HepG2 (cell line): ENCODE measurements around the gene POLR1D. TPM values are rescaled to one million over a fixed set of nuclear protein-coding genes. Genes with fewer than 3 reads are reported as not detected.
A peak's percentile ranks its signal among the peaks of the same experiment; 100 is the strongest.

Experiments used
- GPN1 ChIP-seq: sonication (generic); formaldehyde crosslinking; IDR thresholded peaks from 2 replicates; pipeline ENCODE4 v1.5.1; 2020; ENCODE audit warnings: missing genetic modification reagents, borderline replicate concordance
- NFE2L2 ChIP-seq: fragments of 150-350 bp; IDR thresholded peaks from 2 replicates; pipeline ENCODE4 v1.6.1; 2014; ENCODE audit warnings: low read length
- SATB2 ChIP-seq: sonication (generic); formaldehyde crosslinking; IDR thresholded peaks from 2 replicates; pipeline ENCODE4 v1.5.0; 2020; ENCODE audit warnings: missing genetic modification reagents
- SRF ChIP-seq: IDR thresholded peaks from 2 replicates; pipeline ENCODE4 v1.6.1; 2011; ENCODE audit warnings: mild to moderate bottlenecking, low read depth, low read length, moderate library complexity
- TBP ChIP-seq: sonication (generic); formaldehyde crosslinking; IDR thresholded peaks from 2 replicates; pipeline ENCODE4 v1.5.0; 2020; ENCODE audit warnings: missing genetic modification reagents
- ZNF225 ChIP-seq: sonication (generic); formaldehyde crosslinking; IDR thresholded peaks from 2 replicates; pipeline ENCODE4 v1.4.0; 2020; ENCODE audit warnings: mild to moderate bottlenecking, missing genetic modification reagents
- polyA plus RNA-seq, 8 experiments: library from polyadenylated mRNA; depleted of rRNA in 3 of 8; stranded (reverse) in 7 of 8; unstranded in 1 of 8; fragments of >200 nt; fragmentation: Illumina TruSeq in 4 of 8; extraction: Trizol in 4 of 8; gene quantifications; 2 replicates each; pipeline versions ENCODE4 v1.2.1 to v1.2.3, GENCODE V29; 2011 to 2016; ENCODE audit warnings: low read depth in 4 of 8, missing spikeins in 1 of 8, mixed read lengths in 1 of 8; ENCODE audit not compliant: insufficient read depth in 1 of 8
- total RNA-seq, 5 experiments: library from RNA; depleted of rRNA; stranded (reverse); fragments of >200 nt; fragmentation: Illumina TruSeq; extraction: Trizol; gene quantifications; 2 replicates each; pipeline ENCODE4 v1.2.3, GENCODE V29; 2016; ENCODE audit warnings: low read depth in 1 of 5
- TF ChIP-seq, protein P1 (sequence below): sonication (generic); formaldehyde crosslinking; IDR thresholded peaks from 2 replicates; pipeline ENCODE4 v1.4.0; 2020; ENCODE audit warnings: missing genetic modification reagents, borderline replicate concordance
- TF ChIP-seq, protein P2 (sequence below): sonication (generic); formaldehyde crosslinking; IDR thresholded peaks from 2 replicates; pipeline ENCODE4 v1.4.0; 2020; ENCODE audit warnings: missing genetic modification reagents, borderline replicate concordance
- TF ChIP-seq, protein P3 (sequence below): sonication (generic); formaldehyde crosslinking; IDR thresholded peaks from 2 replicates; pipeline ENCODE4 v1.5.0; 2020; ENCODE audit warnings: missing genetic modification reagents, mild to moderate bottlenecking, borderline replicate concordance
- TF ChIP-seq, protein P4 (sequence below): sonication (generic); formaldehyde crosslinking; conservative IDR thresholded peaks from 2 replicates; pipeline ENCODE4 v1.4.0; 2020; ENCODE audit warnings: missing genetic modification reagents

POLR1D gene
- total and polyA plus RNA-seq, 2 of the 13 experiments (the other 11 are each of a cell fraction or from before 2014, with no cell fraction given): 183 to 490 TPM

DNA sequence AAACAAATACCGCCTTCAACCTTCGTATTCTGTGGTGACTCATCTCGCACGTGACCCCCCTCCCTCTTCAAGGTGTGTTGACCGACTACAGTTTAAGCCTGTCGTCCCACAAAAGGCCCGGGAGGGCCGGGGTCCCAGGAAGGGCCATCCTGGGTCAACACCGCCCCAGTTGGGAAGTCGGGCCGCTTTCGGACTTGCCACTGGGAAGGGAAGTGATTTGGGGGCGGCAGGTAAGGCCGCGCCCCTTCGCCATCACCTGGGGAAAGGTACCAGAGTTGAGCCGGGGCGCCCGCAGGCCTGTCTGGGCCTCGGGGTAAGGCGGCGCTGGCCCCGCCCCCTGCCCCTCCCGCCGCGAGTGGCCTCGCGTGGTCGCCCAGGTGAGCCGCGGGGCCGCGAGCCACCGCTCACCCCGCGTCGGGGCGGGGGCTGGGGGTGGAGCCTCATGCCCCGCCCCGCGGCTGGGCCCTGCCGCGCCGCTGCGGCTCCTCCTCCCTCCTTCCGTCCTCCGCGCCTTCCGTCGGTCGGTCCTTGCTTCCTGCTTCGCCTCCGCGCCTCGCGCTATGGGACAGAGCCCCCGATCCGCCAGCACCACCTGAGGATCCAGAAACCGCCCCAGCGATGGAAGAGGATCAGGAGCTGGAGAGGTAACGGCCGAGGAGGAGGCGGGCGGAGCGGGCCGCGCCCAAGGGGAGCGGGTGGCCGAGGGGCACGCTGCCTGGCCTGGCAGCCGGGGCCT lies at the start of gene POLR1D (continued):
- TF ChIP-seq, protein P1, sequence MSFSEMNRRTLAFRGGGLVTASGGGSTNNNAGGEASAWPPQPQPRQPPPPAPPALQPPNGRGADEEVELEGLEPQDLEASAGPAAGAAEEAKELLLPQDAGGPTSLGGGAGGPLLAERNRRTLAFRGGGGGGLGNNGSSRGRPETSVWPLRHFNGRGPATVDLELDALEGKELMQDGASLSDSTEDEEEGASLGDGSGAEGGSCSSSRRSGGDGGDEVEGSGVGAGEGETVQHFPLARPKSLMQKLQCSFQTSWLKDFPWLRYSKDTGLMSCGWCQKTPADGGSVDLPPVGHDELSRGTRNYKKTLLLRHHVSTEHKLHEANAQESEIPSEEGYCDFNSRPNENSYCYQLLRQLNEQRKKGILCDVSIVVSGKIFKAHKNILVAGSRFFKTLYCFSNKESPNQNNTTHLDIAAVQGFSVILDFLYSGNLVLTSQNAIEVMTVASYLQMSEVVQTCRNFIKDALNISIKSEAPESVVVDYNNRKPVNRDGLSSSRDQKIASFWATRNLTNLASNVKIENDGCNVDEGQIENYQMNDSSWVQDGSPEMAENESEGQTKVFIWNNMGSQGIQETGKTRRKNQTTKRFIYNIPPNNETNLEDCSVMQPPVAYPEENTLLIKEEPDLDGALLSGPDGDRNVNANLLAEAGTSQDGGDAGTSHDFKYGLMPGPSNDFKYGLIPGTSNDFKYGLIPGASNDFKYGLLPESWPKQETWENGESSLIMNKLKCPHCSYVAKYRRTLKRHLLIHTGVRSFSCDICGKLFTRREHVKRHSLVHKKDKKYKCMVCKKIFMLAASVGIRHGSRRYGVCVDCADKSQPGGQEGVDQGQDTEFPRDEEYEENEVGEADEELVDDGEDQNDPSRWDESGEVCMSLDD: 0 out of 2 replicates have a peak, but pooled peaks have one; percentile 38
- TF ChIP-seq, protein P2, sequence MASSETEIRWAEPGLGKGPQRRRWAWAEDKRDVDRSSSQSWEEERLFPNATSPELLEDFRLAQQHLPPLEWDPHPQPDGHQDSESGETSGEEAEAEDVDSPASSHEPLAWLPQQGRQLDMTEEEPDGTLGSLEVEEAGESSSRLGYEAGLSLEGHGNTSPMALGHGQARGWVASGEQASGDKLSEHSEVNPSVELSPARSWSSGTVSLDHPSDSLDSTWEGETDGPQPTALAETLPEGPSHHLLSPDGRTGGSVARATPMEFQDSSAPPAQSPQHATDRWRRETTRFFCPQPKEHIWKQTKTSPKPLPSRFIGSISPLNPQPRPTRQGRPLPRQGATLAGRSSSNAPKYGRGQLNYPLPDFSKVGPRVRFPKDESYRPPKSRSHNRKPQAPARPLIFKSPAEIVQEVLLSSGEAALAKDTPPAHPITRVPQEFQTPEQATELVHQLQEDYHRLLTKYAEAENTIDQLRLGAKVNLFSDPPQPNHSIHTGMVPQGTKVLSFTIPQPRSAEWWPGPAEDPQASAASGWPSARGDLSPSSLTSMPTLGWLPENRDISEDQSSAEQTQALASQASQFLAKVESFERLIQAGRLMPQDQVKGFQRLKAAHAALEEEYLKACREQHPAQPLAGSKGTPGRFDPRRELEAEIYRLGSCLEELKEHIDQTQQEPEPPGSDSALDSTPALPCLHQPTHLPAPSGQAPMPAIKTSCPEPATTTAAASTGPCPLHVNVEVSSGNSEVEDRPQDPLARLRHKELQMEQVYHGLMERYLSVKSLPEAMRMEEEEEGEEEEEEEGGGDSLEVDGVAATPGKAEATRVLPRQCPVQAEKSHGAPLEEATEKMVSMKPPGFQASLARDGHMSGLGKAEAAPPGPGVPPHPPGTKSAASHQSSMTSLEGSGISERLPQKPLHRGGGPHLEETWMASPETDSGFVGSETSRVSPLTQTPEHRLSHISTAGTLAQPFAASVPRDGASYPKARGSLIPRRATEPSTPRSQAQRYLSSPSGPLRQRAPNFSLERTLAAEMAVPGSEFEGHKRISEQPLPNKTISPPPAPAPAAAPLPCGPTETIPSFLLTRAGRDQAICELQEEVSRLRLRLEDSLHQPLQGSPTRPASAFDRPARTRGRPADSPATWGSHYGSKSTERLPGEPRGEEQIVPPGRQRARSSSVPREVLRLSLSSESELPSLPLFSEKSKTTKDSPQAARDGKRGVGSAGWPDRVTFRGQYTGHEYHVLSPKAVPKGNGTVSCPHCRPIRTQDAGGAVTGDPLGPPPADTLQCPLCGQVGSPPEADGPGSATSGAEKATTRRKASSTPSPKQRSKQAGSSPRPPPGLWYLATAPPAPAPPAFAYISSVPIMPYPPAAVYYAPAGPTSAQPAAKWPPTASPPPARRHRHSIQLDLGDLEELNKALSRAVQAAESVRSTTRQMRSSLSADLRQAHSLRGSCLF (CRISPR knock-in tag): no peak
- TF ChIP-seq SRF: no peak
- TF ChIP-seq, protein P3, sequence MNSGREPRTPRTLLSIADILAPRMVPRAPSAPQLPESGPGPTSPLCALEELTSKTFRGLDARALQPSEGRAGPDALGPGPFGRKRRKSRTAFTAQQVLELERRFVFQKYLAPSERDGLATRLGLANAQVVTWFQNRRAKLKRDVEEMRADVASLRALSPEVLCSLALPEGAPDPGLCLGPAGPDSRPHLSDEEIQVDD: no peak
- TF ChIP-seq SATB2: no peak
- TF ChIP-seq, protein P4, sequence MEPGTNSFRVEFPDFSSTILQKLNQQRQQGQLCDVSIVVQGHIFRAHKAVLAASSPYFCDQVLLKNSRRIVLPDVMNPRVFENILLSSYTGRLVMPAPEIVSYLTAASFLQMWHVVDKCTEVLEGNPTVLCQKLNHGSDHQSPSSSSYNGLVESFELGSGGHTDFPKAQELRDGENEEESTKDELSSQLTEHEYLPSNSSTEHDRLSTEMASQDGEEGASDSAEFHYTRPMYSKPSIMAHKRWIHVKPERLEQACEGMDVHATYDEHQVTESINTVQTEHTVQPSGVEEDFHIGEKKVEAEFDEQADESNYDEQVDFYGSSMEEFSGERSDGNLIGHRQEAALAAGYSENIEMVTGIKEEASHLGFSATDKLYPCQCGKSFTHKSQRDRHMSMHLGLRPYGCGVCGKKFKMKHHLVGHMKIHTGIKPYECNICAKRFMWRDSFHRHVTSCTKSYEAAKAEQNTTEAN (CRISPR knock-in tag): peak; percentile 42; the same call in 1 of the 2 replicates
- no peak for TF ChIP-seq NFE2L2
- no peak for TF ChIP-seq TBP (CRISPR knock-in tag)
- no peak for TF ChIP-seq GPN1 (CRISPR knock-in tag)
- no peak for TF ChIP-seq ZNF225 (CRISPR knock-in tag)
